CD4-positive, alpha-beta memory T cell (primary cell): ENCODE measurements around the gene LRR1. TPM values are rescaled to one million over a fixed set of nuclear protein-coding genes. Genes with fewer than 3 reads are reported as not detected.

Source experiments
- CTCF ChIA-PET: fragments of 350-600 bp; sonication (Branson Sonifier 250); formaldehyde crosslinking; loops from one replicate; lab custom pipeline; 2021; ENCODE audit warnings: inconsistent platforms; ENCODE audit not compliant: partially characterized antibody; lab: Charles Lee
- POLR2A ChIA-PET: fragments of 350-600 bp; sonication (Branson Sonifier 250); formaldehyde crosslinking; loops from one replicate; lab custom pipeline; 2021; ENCODE audit not compliant: partially characterized antibody; lab: Charles Lee
- DNase-seq, 5 donors: peaks; one replicate each; pipeline versions ENCODE4 v3.0.0 to v3.0.0-alpha.2; 2020 to 2022; ENCODE audit warnings: mixed read lengths in 1 of 5
- H3K27ac ChIP-seq: one replicate; pipeline ENCODE4 v1.7.0; 2013; ENCODE audit warnings: low read depth, low read length
- H3K27me3 ChIP-seq: 2 replicates; pipeline ENCODE4 v1.7.0; 2013; ENCODE audit warnings: mild to moderate bottlenecking, low read length, moderate library complexity; ENCODE audit not compliant: insufficient read depth
- H3K36me3 ChIP-seq: 2 replicates; pipeline ENCODE4 v1.7.0; 2013; ENCODE audit warnings: mild to moderate bottlenecking, low read length, moderate library complexity; ENCODE audit not compliant: insufficient read depth
- H3K4me1 ChIP-seq: 2 replicates; pipeline ENCODE4 v1.7.0; 2013; ENCODE audit warnings: mild to moderate bottlenecking, low read length, moderate library complexity; ENCODE audit not compliant: insufficient read depth
- H3K4me3 ChIP-seq, 2 donors: one replicate each; pipeline ENCODE4 v1.7.0; 2013; ENCODE audit warnings: low read length in 2 of 2, mild to moderate bottlenecking in 1 of 2
- H3K9me3 ChIP-seq, 2 donors: one replicate each; pipeline ENCODE4 v1.7.0; 2013; ENCODE audit warnings: low read length in 2 of 2, control low read depth in 1 of 2; ENCODE audit not compliant: control insufficient read depth in 1 of 2
- H3K27ac Mint-ChIP-seq, 7 donors: one replicate each; pipeline ENCODE4 v1.8.0; 2020 to 2021; ENCODE audit warnings: mixed read lengths in 7 of 7, mild to moderate bottlenecking in 6 of 7, inconsistent platforms in 3 of 7, moderate library complexity in 3 of 7
- H3K27me3 Mint-ChIP-seq, 2 donors: one replicate each; pipeline ENCODE4 v1.8.0; 2020 to 2021; ENCODE audit warnings: mixed read lengths in 2 of 2
- H3K36me3 Mint-ChIP-seq, 2 donors: one replicate each; pipeline ENCODE4 v1.8.0; 2020 to 2021; ENCODE audit warnings: mixed read lengths in 2 of 2, inconsistent platforms in 1 of 2, mild to moderate bottlenecking in 1 of 2
- H3K4me1 Mint-ChIP-seq, 4 donors: one replicate each; pipeline ENCODE4 v1.8.0; 2020 to 2021; ENCODE audit warnings: mixed read lengths in 4 of 4, mild to moderate bottlenecking in 1 of 4
- H3K4me3 Mint-ChIP-seq, 8 donors: one replicate each; pipeline ENCODE4 v1.8.0; 2020 to 2021; ENCODE audit warnings: mixed read lengths in 8 of 8, mild to moderate bottlenecking in 7 of 8, moderate library complexity in 6 of 8, inconsistent platforms in 3 of 8
- H3K9me3 Mint-ChIP-seq, 8 donors: one replicate each; pipeline ENCODE4 v1.8.0; 2020 to 2021; ENCODE audit warnings: mixed read lengths in 8 of 8, mild to moderate bottlenecking in 5 of 8, inconsistent platforms in 3 of 8, moderate library complexity in 1 of 8
- intact Hi-C: fragments of 100-400 bp; cut with micrococcal nuclease; formaldehyde crosslinking; loops from one replicate; pipeline ENCODE4 v1.15.1; 2023
- polyA plus RNA-seq, 2 donors: library from polyadenylated mRNA; unstranded; fragments of 300-500 nt; fragmentation: Illumina TruSeq; gene quantifications; one replicate each; pipeline ENCODE4 v1.2.3, GENCODE V29; 2021
- total RNA-seq, 2 experiments: library from RNA; stranded (reverse); gene quantifications; one replicate each; pipeline ENCODE4 v1.2.3, GENCODE V29; 2021

LRR1 gene
- total and polyA plus RNA-seq, 4 experiments from 2014 or later = 9.7 to 16.1 (median 12.3) TPM

DNA sequence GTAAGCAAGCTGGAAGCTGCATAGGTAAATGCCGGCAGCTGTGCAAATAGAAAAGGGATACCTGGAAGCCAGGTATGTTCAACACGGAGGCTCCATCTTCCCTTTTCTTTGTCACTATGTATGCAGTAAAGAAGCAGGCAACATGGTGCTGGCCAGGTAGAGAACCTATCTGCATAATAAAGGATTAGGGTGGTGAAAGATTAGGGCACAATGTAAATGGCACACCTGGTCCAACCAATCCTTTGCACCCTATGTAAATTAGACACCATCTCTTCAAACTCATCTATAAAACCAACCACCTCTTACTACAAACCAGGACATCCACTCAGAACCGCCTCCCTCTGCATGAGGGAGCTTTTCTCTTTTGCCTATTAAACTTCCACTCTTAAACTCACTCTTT lies 44.8 kb upstream of the LRR1 start:
- POLR2A ChIA-PET = no interaction called here
- Histone ChIP-seq H3K4me1 (no peaks in the 10 kb centered on the region), H3K36me3 (no peaks in the 10 kb centered on the region), H3K9me3 (no peaks in the 10 kb centered on the region), H3K4me3 (no peak overlapping the region), H3K27ac (no peak overlapping the region), H3K27me3 (no peaks in the 10 kb centered on the region)
- intact Hi-C loops = no loop called here
- Mint-ChIP-seq H3K9me3 (no peaks in the 10 kb centered on the region), H3K4me1 (no peaks in the 10 kb centered on the region), H3K36me3 (no peaks in the 10 kb centered on the region), H3K27ac (no peak overlapping the region), H3K27me3 (peaks cover 3% of the 10 kb centered on the region in 2 donors), H3K4me3 (no peak overlapping the region)
- DNase-seq = no peak
- CTCF ChIA-PET = no interaction called here

DNA sequence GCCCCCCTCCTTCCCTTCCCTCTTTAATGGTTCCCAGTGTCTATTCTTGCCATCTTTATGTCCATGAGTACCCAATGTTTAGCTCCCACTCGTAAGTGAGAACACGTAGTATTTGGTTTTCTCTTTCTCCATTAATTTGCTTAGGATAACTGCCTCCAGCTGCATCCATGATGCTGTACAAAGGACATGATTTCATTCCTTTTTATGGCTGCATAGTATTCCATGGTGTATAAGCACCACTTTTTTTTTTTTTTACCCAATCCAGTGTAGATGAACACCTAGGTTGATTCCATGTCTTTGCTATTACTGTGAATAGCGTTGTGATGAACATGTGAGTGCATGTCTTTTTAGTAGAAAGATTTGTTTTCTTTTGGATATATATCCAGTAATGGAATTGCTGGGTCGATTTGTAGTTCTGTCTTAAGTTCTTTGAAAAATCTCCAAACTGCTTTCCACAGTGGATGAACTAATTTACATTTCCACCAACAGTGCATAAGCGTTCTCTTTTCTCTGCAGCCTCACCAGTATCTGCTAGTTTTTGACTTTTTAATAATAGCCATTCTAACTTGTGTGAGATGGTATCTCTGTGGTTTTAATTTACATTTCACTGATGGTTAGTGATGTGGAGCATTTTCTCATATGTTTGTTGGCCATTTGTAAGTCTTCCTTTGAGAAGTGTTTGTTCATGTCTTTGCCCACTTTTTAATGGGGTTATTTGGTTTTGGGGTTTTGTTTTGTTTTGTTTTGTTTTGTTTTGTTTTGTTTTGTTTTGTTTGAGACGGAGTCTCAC lies 38.6 kb upstream of the LRR1 start:
- CTCF ChIA-PET = no interaction called here
- no peak overlapping the region for H3K4me3 ChIP-seq
- H3K4me1 ChIP-seq = no peaks in the 10 kb centered on the region
- no peak overlapping the region for H3K27ac ChIP-seq
- H3K4me1 Mint-ChIP-seq = no peaks in the 10 kb centered on the region
- H3K27me3 ChIP-seq = no peaks in the 10 kb centered on the region
- H3K4me3 Mint-ChIP-seq = no peak overlapping the region
- intact Hi-C loops = no loop called here
- POLR2A ChIA-PET = no interaction called here
- H3K9me3 Mint-ChIP-seq = peaks cover 0 to 3% (median 0%) of the 10 kb centered on the region in 8 donors
- peaks cover 3 to 4% of the 10 kb centered on the region in 2 donors for H3K27me3 Mint-ChIP-seq
- no peak overlapping the region for H3K27ac Mint-ChIP-seq
- H3K36me3 Mint-ChIP-seq = peaks cover 0 to 4% of the 10 kb centered on the region in 2 donors
- H3K9me3 ChIP-seq = no peaks in the 10 kb centered on the region
- DNase-seq = no peak
- H3K36me3 ChIP-seq = no peaks in the 10 kb centered on the region

DNA sequence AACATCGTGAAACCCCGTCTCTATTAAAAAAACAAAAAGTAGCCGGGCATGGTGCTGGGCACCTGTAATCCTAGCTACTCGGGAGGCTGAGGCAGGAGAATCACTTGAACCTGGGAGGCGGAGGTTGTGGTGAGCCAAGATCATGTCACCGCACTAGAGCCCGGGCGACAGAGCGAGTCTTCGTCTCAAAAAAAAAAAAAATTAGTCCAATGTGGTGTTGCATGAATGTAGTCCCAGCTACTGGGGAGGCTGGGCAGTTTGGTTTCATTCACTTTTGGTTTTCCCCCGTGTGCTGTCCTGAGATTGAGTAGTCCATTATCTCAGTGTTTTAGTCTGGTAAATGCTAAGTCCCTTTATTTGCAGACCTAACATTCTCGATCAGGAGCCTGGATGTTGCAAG lies 32.0 kb upstream of the LRR1 start:
- intact Hi-C loops = no loop called here
- no peak for DNase-seq
- H3K9me3 ChIP-seq = no peaks in the 10 kb centered on the region
- H3K4me1 Mint-ChIP-seq = no peaks in the 10 kb centered on the region
- H3K9me3 Mint-ChIP-seq = peaks cover 0 to 8% (median 2%) of the 10 kb centered on the region in 8 donors
- H3K36me3 ChIP-seq = no peaks in the 10 kb centered on the region
- no peak overlapping the region for H3K4me3 ChIP-seq
- POLR2A ChIA-PET = no interaction called here
- no peak overlapping the region for H3K27ac ChIP-seq
- H3K4me1 ChIP-seq = no peaks in the 10 kb centered on the region
- H3K27me3 ChIP-seq = no peaks in the 10 kb centered on the region
- CTCF ChIA-PET = no interaction called here
- H3K27me3 Mint-ChIP-seq = peaks cover 0 to 2% of the 10 kb centered on the region in 2 donors
- no peak overlapping the region for H3K4me3 Mint-ChIP-seq
- peaks cover 7 to 23% of the 10 kb centered on the region in 2 donors for H3K36me3 Mint-ChIP-seq
- H3K27ac Mint-ChIP-seq = no peak overlapping the region

DNA sequence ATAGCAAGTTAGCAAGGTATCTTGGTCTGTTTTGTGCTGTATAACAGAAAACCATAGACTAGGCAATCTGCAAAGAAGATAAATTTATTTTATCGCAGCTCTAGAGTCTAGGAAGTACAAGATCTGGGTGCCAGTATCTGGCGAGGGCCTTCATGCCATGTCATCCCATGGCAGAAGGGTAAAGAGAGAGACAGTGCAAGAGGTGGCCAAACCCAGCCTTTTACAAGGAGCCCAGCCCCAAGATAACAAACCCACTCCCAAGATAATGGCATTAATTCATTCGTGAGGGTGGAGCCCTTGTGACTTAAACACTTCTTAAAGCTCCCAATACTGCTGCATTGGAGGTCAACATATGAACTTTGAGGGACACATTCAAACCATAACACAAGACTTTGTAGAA lies 29.5 kb upstream of the LRR1 start:
- Mint-ChIP-seq H3K27me3 (no peaks in the 10 kb centered on the region), H3K4me3 (no peak overlapping the region), H3K36me3 (peaks cover 15 to 38% of the 10 kb centered on the region in 2 donors), H3K27ac (peak overlapping the region in 1 of 7 donors; percentile 64), H3K9me3 (peaks cover 0 to 9% (median 2%) of the 10 kb centered on the region in 8 donors), H3K4me1 (no peaks in the 10 kb centered on the region)
- H3K27ac ChIP-seq = no peak overlapping the region
- no peak for DNase-seq
- H3K4me3 ChIP-seq = no peak overlapping the region
- H3K4me1 ChIP-seq = no peaks in the 10 kb centered on the region
- ChIA-PET CTCF (no interaction called here), POLR2A (no interaction called here)
- no peaks in the 10 kb centered on the region for H3K27me3 ChIP-seq
- intact Hi-C loops = no loop called here
- no peaks in the 10 kb centered on the region for H3K9me3 ChIP-seq
- H3K36me3 ChIP-seq = no peaks in the 10 kb centered on the region

DNA sequence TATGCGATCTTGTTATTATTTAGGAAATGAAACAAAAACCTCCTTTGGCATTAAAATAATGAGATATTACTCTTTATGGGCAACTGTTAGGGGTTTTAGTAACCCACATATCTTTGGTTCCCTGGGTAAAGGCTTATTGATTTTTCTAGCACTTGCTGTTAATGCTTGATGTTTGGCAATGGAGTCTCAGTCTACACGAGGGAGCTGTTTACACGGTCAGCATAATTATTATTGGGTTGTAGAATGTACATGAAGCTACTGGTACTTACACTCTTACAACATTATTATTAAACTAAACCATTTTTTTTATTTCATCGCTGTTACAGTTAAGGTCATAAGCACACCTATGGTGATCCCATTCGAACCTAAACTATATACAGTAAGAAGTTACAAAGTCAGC lies 24.7 kb upstream of the LRR1 start:
- Histone ChIP-seq H3K9me3 (no peaks in the 10 kb centered on the region), H3K4me3 (no peak overlapping the region), H3K27ac (no peak overlapping the region), H3K4me1 (peaks cover 4% of the 10 kb centered on the region), H3K27me3 (no peaks in the 10 kb centered on the region), H3K36me3 (peaks cover 21% of the 10 kb centered on the region)
- peaks cover 5 to 11% (median 7%) of the 10 kb centered on the region in 4 donors for H3K4me1 Mint-ChIP-seq
- peaks cover 40 to 59% of the 10 kb centered on the region in 2 donors for H3K36me3 Mint-ChIP-seq
- ChIA-PET POLR2A (interaction anchor here (0.6 kb wide), 1 partner anchor 11 kb away, joined by 3 read pairs; no protein-coding TSS in a partner anchor), CTCF (no interaction called here)
- no peaks in the 10 kb centered on the region for H3K27me3 Mint-ChIP-seq
- intact Hi-C loops = no loop called here
- H3K9me3 Mint-ChIP-seq = peaks cover 0 to 9% (median 2%) of the 10 kb centered on the region in 8 donors
- DNase-seq = no peak
- H3K27ac Mint-ChIP-seq = no peak overlapping the region
- H3K4me3 Mint-ChIP-seq = no peak overlapping the region

DNA sequence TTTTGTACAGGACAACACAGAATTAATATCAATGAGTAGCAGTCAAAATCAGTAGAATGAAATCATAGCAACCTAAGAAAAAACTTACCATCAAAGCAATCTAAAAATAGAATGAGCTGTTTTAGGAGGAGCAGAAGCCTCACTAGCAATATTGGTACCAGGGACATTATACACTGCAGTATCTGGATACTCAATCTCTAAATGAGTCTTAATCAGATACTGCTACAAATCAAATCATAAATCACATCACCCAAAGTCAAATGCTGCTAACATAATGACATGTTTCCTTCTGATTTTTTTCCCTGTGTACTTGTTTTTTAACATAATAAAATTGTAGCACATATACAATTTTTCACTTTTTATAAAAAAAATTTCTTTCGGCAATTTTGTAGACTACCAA lies 20.6 kb upstream of the LRR1 start:
- H3K27me3 ChIP-seq = no peaks in the 10 kb centered on the region
- Mint-ChIP-seq H3K4me1 (peaks cover 30 to 47% (median 39%) of the 10 kb centered on the region in 4 donors), H3K27me3 (no peaks in the 10 kb centered on the region), H3K4me3 (no peak overlapping the region), H3K36me3 (peaks cover 49 to 60% of the 10 kb centered on the region in 2 donors), H3K27ac (peak overlapping the region in 3 of 7 donors; percentile 35 to 69 (median 53)), H3K9me3 (no peaks in the 10 kb centered on the region)
- H3K27ac ChIP-seq = no peak overlapping the region
- CTCF ChIA-PET = interaction anchor here (1.6 kb wide), 1 partner anchor 41 kb away, joined by 3 read pairs; no protein-coding TSS in a partner anchor
- peaks cover 34% of the 10 kb centered on the region for H3K4me1 ChIP-seq
- peaks cover 35% of the 10 kb centered on the region for H3K36me3 ChIP-seq
- no peak overlapping the region for H3K4me3 ChIP-seq
- intact Hi-C loops = no loop called here
- no peaks in the 10 kb centered on the region for H3K9me3 ChIP-seq
- DNase-seq = no peak
- POLR2A ChIA-PET = no interaction called here

DNA sequence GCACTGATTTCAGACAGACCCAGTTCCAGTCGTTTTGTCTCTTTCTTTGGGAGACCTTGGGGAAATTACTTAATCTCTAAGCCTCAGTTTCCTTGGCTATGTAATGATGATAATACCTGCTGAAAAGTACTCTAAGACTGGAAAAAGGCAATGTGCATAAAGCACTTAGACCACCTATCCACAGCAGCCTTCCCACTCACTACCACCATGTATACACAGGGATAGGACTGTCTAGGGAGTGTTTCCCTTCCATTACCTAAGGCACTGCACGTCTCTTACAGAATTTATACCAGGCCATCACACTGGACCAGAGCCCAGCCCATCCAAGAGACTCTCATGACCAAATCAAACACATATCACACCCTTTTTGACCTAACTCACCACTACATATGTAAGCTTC lies 18.9 kb upstream of the LRR1 start:
- intact Hi-C loops = no loop called here
- peaks cover 45 to 65% of the 10 kb centered on the region in 2 donors for H3K36me3 Mint-ChIP-seq

More for the DNA sequence above, 18.9 kb upstream of the LRR1 start:
- no peaks in the 10 kb centered on the region for H3K27me3 Mint-ChIP-seq
- H3K27ac Mint-ChIP-seq = peak overlapping the region in 5 of 7 donors; percentile 29 to 88 (median 43)
- peak overlapping the region in 1 of 8 donors; percentile 1 for H3K4me3 Mint-ChIP-seq
- peaks cover 42% of the 10 kb centered on the region for H3K36me3 ChIP-seq
- H3K9me3 Mint-ChIP-seq = no peaks in the 10 kb centered on the region
- H3K27ac ChIP-seq = no peak overlapping the region
- peaks cover 51% of the 10 kb centered on the region for H3K4me1 ChIP-seq
- peaks cover 39 to 64% (median 52%) of the 10 kb centered on the region in 4 donors for H3K4me1 Mint-ChIP-seq
- ChIA-PET CTCF (interaction anchor here (1.6 kb wide), 1 partner anchor 41 kb away, joined by 5 read pairs; the partner anchor contains the start of genes MGAT2 and RPL36AL), POLR2A (interaction anchor here (1.6 kb wide), 1 partner anchor 41 kb away, joined by 6 read pairs; the partner anchor contains the start of gene MGAT2)
- H3K4me3 ChIP-seq = no peak overlapping the region
- no peaks in the 10 kb centered on the region for H3K27me3 ChIP-seq
- no peak for DNase-seq
- H3K9me3 ChIP-seq = no peaks in the 10 kb centered on the region
